Stimulated activated CD8-positive, alpha-beta memory T cell treated with anti-CD3 and anti-CD28 coated beads, Interleukin-4, amount 100 ng/mL, for 48 hours (primary cell): ENCODE measurements around the gene EDRF1.
A peak's percentile ranks its signal among the peaks of the same experiment; 100 is the strongest.
"Not testable (repeated sequence)": the region's sequence is repeated elsewhere in the genome, so short reads cannot be mapped to it uniquely, and the experiment has no call there.

Experiments used
- DNase-seq: peaks from one replicate; pipeline ENCODE4 v3.0.0-alpha.2; 2020

The EDRF1 gene, protein sequence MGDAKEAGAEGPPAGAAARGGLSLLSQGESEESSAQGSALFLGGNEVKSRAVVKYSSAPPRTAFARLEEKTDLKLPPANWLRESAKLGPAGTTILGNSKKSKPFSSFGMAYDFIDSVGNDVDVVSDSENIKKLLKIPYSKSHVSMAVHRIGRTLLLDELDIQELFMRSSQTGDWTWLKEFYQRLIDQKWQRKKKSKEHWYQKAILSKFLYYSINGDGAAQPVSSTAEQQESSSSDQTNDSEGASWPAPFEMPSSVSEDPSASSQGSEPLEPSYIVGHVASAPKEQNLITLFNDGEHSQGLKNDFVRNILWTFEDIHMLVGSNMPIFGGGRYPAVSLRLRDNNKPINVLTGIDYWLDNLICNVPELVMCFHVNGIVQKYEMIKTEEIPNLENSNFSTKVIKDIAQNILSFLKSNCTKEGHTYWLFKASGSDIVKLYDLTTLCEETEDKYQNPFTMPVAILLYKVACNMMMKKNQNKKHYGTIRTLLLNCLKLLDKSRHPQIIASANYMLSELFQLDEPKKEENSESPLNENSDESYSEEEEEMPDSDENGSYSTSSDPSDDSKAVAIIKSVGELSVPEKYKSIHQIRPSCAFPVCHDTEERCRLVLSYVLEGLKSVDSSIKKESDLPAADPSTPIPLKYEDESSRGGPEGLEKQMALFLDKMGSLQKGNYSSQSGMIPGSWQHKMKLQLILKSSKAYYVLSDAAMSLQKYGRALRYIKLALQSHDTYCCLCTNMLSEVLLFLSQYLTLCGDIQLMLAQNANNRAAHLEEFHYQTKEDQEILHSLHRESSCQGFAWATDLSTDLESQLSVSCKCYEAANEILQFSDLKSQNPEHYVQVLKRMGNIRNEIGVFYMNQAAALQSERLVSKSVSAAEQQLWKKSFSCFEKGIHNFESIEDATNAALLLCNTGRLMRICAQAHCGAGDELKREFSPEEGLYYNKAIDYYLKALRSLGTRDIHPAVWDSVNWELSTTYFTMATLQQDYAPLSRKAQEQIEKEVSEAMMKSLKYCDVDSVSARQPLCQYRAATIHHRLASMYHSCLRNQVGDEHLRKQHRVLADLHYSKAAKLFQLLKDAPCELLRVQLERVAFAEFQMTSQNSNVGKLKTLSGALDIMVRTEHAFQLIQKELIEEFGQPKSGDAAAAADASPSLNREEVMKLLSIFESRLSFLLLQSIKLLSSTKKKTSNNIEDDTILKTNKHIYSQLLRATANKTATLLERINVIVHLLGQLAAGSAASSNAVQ

DNA sequence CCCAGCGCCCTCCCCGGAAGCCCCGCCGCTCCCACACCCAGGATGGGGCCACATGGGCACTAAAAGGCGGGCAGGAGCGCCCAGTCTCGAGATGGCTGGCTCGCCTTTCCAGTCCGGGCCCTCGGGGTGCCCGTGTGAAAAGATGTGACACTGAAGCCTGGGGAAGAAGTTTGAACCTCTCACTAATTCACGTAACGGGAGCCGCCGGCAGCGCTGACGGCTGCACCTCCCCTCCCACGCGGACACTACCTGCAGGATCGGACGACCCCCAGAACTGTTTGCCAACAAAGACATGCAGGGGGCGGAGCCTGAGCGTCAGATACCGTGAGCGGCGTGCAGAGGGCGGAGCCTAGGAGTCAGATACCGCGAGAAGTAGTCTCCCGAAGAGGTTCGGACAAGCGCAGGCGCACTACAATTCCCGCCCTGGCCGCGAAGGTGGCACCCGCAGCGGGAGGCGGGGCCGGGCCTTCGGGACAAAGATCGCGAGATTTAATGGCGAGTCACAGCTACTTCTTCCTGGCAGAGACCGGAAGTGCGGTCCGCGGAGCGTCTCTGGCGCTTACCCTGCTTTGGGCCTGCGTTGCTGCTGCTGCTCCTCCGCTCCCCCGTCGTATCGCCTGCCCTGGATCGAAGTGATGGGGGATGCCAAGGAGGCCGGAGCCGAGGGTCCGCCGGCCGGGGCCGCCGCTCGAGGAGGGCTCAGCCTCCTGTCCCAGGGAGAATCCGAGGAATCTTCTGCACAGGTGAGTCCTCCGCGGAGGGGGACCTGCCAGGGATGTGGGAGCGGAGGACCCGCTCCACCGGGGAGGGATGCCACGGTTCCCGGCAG lies at the start of gene EDRF1:
TSS of gene EDRF1 (plus strand) at position 537 of the 829 bp plus-strand sequence. CDS start at position 636, 99 bp downstream.
- DNase-seq = peak; percentile 98

DNA sequence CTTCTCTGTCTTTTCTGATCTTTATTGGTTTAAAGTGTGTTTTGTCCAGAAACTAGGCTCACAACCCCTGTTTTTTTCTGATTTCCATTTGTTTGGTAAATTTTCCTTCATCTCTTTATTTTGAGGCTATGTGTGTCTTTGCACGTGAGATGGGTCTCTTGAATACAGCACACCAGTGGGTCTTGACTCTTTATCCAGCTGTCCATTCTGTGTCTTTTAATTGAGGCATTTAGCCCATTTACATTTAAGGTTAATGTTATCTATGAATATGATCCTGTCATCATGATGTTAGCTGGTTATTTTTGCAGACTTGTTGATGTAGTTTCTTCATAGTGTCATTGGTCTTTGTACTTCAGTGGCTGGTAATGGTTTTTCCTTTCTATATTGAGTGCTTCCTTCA lies 46.6 kb upstream of the EDRF1 start:
- no peak for DNase-seq

DNA sequence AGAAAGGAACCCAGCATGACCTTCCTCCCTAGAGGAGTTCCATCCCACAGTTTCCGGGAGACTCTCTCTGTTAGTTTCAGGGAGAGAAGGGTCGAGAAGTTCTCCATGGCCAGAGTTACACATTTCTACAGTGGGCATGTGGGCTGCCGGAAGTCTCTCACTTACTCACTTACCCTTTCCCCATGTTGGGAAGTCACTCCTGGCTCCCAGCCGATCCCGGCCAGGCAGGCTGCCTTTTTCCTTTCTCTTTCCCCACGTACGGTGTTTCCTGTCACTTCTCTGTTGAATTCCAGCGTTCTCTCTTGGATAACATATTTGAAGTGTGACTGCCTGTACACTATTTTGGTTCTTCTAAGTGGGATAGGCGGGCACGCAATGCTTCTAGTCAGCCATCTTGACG lies 40.1 kb upstream of the EDRF1 start:
- DNase-seq = no peak

DNA sequence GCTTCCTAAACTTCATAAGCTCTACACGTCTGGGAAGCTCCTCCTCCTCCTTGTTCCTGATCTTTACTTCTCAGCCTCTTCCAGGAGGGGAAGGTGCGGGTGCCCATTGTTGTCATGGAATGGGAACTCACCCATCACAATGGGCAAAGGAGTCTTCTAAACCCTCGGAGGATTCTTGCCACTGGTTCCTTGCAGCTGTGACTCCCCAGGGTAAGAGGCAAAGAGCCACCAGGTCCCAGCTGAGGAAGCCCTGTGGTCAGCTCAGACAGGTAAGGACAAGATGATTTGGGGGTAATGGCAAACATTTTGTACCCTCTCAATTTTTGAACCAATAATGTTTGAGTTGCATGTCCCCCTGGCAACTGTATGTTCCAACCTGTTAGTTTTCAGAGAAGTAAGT lies 36.4 kb upstream of the EDRF1 start, which contains the start of gene TEX36:
TSS of gene TEX36 (minus strand) at position 101 of the 400 bp plus-strand sequence. CDS start 174 bp downstream, outside the sequence.
- no peak for DNase-seq

DNA sequence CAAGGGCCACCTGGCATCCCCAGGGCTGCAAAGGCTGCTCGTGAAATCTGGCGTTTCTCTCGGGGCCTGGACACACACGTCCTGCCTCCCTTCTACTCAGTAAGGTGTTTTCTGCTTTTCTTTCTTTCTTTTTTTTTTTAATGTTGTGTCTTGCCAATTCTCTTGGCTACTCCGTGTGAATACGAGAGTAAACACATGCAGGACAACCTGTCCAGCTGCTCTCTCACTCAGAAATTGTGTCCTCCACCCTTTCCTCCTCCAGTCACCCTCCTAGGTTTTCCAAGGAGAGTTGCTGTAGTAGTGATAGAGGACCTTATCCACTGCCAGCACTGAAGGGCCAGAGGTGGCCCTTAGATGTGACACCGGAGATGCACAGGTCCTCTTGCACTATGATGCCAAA lies 35.7 kb upstream of the EDRF1 start:
- DNase-seq = no peak

DNA sequence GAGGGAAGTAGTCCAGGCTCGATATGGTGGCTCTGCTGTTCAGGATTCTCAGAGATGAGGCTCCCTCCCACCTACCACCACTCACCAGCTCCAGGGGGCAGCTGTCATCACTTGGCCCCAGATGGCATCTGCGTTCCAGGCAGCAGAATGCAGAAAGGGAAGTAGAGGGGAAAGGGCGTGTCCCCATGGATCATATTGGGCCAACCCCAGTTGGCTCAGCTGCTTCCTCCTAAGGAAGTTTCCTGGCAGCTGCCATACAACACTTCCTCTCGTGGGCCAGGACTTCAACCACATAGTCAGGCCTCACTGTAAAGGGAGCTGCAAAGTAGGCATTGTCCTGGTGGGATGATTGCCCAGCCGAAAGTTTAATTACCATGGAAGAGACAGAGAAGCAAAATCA lies 34.9 kb upstream of the EDRF1 start:
- DNase-seq = no peak

DNA sequence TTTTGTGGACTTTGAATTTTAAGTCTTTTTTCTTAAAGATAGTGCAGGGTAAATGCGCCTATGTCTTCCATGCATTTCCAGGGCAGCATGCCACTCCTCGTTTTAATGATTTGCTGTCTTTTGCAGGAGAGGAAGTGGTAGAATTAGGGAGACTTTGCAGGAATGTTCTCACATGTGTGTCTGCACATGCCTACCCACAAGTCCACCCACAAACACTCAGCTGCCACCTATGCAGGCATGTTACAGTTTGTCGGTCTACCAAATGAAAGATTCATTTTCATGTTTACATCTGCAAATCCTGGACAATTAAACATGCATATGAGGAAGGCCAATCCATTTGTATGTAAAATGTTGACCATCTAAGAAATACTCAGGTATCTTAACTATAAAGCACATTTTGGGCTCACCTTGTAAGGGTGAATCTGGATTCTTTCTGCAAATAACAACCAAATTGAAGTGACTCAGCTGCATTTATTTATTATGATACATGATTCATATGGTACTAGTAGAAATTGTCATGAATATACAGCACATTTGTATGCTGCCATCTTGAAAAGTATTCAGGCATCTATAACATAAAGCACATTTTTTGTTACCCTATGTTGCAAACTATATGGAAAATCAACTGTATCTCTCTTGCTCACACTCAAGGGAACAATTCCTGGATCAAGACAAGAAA lies 31.9 kb upstream of the EDRF1 start:
- no peak for DNase-seq

DNA sequence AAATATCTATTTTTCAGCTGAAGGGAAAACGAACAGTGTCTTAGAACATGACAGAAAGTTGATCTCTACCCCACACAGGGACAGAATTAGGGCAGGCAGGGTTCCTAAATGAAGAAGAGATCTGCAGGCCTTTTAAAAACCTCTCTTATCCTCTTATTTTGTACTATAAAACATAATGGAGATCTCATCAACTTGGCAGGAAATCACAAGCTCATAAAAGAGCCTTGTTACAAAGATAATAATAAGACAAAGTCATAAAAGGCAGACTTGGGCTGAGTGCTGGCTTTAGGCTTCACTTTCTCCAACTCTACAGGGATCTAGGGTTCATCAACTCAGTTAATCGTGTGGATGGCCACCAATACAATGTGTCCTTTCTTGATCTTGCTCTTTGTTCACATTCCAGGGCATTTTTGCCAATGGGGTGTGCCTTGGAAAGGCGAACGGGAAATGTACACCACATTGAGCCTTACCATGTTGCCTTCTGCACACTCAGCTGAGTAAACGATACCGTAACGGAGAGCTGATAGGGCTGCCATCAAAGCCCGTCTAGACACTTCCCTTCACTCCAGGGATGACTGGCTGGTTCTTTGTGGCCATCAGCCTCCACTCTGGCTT lies 29.4 kb upstream of the EDRF1 start:
- no peak for DNase-seq

DNA sequence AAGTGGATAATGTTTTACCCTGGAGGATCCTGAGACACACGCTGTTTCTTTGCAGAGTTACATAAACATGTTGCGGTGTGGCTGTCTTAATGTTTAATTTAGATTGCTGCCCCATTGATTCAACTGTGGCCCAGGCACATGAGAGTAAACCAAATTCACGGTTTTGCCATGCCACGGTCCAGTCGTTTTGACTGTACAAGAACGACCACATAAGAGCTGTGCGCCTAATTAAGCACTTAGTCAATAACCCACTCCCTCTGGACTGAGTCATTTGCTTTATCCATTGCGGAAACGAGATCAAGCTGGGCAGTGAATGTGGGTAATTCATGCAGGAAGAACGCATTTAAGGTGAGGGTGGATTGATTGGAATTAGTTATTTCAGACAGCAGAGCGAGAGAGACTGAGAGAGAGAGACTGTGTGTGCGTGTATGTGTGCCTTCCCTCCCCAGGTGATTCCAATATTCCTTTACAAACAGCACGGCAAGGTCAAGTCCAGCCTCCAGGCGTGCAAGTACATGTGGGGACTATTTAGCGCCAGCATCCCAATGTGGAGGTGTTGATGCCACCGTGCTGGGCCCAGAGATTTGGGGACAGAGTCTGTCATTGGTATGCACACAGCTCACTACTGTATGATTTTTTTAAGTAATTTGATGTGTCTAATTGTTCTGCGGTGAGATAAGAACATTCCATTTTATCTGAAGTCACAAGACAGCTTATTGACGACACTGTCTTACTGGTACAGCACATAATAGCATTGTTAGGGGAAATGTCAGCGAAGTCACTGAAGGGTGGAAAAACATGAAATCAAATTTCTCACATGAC lies 28.1 kb upstream of the EDRF1 start:
- no peak for DNase-seq

DNA sequence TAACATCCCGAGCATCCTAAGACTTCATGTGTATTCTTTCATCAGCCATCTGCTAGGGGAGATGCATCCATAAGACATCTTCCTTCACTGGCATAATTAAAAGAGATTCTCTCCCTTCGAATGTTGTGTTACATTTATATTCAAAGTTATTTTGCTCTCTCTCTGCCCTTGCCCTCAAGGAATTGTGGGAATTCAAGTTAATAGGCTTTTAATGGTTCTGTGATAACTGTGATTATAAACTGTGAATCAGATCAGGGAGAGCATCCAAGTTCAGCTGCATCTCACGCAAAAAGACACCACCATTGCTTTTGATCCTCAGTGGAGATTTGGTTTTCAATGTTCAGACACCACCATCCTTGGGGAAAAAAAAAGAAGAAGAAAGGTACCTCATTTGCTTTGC lies 27.3 kb upstream of the EDRF1 start:
- DNase-seq = no peak

DNA sequence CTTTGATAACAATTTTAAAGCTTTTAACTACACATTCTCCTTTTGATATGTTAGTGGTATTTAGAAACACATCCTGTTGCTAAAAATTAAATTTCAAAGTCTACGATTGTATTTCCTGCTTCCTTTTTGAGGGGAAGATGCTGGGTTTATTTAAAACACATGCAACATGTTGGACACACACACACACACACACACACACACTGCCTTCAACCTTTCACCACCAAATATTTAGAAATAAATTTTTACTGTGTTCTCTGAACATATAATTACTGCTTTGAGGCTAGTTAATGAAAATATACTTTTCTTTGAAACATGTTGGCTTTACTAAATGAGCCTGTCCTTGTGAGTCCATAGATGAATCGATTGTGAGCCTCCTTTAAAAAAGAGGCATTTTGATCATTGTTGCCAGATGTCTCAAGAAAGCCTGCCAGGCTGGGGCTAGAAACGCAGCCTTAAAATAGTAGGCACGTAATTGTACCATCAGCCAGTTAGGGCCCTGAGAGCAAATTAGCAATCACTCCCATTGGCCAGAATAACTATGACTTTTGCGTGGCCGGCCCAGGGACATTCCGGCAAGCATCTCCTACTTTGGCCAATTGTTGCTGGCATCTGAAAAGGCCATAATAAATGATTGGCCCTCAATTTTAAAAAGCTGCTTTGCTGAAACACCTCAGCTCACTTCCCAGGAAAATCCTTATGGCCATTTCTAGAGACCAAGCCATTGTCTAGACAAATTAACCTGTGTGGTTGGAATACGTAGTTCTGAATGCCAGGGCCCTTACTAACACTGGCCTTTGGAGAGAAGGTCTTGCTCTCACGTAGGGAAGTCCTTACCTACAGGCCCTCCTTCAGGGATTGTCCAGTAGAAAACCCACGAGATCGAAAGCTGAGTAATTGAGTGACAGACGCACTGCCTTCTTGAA lies 26.6 kb upstream of the EDRF1 start:
- DNase-seq = no peak

DNA sequence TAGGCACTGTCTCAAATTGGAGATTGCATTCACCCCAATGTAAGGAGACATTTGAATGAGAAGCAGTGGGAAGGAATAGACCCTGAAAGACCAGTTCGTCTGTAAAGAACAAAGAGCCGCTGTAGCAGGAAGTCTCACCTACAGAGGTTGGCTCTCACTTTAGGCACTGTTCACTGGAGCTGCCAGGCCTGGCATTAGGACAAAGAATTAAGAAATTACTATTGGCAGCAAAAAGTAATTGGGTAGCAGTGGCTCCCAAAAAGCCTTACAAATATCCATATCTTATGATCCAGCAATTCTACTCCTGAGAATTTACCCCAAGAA lies 26.0 kb upstream of the EDRF1 start:
- no peak for DNase-seq

DNA sequence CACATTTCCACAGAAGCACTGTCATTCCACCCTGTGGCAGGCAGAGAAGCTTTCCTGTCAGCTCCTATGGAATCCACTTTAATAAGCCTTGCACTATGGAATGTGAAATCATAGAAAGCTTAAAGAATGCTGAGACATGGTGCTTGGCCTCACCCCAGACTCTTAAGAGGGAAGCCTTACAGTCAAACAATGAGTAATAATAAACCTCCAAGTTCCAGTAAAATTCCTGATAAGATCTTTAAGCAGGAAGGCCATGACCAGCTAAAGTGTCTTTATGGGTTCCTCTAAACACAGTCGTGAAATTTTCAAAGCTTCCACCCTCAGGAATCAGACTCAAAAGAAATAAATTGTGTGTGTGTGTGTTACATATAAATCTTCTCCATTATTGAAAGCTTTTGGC lies 24.6 kb upstream of the EDRF1 start:
- no peak for DNase-seq

DNA sequence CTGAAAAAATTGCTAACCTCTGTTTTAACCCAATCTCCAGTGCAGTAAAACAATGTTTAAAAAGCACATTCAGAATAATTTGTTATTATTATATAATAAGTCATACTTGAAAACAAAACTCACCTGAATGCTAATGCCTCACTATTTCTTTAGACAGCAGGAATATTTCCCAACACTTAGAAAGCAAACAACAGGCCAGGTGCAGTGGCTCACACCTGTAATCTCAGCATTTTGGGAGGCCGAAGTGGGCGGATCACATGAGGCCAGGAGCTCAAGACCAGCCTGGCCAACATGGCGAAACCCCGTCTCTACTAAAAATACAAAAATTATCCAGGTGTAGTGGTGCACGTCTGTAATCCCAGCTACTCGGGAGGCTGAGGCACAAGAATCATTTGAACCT lies 22.6 kb upstream of the EDRF1 start:
- not testable (repeated sequence) for DNase-seq

DNA sequence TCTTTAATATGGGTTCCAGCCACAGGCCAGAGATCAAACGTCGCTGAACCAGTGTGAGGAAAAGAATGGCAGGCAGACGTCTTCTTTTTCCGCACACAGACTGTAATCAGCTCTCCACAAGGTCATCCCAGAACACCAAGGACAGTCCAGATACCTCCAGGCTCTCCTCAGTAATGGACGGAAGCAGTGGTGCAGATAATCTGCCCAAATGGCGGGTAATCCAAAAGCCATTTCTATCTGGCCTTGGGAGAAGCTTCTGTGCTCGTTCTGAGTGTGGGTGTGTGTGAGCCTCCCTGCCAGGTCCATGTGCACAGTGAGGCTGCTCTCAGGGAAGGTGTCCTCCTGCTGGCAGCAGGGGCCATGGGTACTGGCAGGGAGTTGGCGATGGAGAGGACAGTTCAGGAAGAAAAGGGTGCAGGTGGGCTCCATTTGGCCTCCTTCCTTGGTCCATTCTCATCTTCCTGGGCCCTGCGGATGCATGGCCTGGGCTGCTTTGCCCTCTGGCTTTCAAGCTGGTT lies 21.0 kb upstream of the EDRF1 start:
- DNase-seq = no peak

DNA sequence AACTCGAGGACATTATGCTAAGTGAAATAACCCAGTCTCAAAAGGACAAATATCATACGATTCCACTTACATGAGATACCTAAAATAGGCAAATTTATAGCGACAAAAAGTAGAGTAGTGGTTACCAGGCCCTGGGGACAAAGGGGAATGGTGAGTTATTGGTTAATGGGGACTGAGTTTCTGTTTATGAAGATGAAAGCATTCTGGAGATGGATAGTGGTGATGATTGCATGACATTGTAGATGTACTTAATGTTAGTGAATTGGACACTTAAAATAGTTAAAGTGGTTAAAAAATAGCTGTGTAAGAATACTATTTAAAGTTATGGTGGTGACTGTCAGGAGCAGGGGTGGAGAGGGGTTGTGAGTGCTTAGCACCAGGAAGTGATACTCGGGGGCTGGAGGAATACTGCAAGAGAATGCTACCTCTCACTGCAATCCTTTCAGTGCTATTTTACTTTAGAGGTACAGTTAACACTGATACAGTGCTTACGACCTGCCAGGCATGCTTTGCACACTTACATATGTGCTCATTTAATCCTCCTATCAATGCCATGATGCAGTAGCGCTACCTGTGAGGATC lies 19.9 kb upstream of the EDRF1 start:
- no peak for DNase-seq

DNA sequence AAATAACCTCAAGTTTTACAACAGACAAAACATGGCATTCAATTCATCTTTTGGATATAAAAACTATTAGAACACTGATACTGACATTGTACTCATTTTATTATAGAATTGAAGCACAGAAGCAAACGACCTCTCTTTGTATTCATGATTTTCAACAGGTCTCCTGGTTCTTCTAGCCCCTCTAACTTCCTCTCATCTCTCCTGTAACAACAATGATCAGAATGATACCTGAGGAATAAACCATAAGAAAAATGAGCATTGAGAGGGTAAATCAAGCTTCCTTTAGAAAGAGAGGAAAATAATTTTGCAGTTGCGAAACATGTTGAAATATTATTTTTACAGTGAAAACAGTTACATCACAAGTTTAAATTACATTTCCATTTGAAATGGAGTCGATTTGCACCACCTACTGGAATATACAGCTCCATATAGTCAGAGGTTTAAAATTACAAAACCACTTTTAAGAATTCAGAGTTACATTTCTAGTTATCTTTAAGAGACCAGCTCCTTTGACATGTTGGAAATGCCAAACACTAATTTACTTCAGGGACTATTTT lies 19.1 kb upstream of the EDRF1 start:
- DNase-seq = no peak
